ENCODE measurements around the gene ZNF814.
"Not testable (repeated sequence)": the region's sequence is repeated elsewhere in the genome, so short reads cannot be mapped to it uniquely, and the experiment has no call there.

ZNF814 gene

GRCh38 chr19:57815247-57816075 lies 73.4 kb downstream of the ZNF814 start:
- no peak for DNase-seq

- DNase-seq = peak; percentile 84 to 87
These were observed 74.2 kb downstream of the ZNF814 start, which contains the start of gene ZNF552 for GRCh38 chr19:57814505-57815246. Gene ZNF552, minus strand, starts transcription at chr19:57814913. Its CDS starts 170 bp downstream, at chr19:57814743.

DNA sequence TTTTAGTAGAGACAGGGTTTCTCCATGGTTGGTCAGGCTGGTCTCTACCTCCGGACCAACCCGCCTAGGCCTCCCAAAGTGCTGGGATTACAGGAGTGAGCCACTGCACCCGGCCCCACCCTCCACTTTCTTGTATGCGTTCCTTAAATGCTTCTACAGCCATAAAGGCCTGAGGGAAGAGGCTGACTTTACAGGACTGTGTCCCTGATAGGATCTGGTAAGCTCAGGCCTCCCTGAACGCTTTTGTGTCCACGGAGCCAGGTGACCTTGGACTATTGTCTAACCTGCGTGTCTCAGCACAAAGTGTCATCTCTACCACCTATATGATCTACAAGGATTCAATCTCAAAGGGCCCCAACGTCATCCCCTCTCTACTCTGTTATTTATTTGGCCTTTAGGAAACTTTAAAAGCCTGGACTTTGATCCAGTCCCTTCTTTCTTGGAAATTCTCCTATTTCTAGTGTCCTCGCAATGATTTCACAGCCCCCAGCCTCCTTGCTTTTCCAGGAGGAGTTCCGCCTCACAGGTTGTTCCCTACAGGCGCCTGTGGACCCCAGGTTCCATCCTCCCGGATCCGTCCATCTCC lies 74.8 kb downstream of the ZNF814 start:
- no peak for DNase-seq

DNA sequence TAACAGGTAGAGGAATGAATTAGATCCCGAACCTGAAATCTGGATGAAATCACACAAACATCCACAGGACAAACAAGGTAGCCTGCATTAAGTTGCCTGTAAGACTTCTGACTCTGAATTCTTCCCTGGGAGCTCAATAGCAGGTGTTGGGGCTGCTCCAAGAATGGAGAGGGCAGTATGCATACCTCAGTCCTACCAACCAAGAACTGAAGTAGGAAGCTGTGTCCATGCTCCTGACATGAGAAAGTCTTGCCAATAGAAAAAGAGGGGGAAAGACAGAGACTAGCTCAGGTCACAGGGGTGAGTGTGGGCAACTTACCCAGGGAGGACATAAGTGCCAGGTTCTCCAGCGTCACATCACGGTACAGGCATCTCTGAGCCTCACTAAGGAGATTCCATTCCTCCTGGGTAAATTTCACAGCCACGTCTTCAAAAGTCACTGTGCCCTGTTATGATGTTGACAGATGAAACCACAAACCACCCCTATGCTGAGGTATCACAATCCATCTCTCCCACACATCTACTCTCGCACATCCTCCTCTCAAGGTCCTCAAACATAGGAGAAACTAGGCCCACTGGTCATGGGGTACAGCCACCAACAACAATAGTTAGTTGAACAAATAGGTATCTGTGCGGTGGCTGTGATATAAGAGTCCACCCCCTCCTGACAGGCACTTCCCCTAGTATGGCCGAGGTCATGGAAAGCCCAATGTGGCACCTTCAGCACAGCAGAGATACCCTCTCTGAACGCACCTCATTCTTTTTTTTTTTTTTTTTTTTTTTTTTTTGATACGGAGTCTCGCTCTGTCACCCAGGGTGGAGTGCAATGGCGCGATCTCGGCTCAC lies 75.6 kb downstream of the ZNF814 start:
- DNase-seq = not testable (repeated sequence)

DNA sequence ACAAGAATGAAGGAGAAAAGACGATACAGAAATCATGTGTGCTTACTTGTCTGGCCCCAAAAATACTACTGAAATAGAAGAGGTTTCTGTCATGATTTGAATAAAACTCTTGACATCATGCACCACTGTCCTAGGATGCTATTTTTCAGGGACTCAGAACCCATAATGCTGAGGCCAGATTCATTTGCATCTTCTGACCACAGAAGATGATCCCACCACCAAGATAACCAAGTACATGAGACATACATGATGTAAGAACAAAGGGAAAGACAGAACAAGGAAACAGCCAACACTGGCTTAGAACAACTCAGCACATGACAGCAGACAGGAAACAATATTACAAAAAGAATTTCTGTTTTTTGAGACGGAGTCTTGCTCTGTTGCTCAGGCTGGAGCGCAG lies 76.6 kb downstream of the ZNF814 start:
- no peak for DNase-seq

GRCh38 chr19:57810410-57811295 lies 78.2 kb downstream of the ZNF814 start:
- DNase-seq = not testable (repeated sequence)

DNA sequence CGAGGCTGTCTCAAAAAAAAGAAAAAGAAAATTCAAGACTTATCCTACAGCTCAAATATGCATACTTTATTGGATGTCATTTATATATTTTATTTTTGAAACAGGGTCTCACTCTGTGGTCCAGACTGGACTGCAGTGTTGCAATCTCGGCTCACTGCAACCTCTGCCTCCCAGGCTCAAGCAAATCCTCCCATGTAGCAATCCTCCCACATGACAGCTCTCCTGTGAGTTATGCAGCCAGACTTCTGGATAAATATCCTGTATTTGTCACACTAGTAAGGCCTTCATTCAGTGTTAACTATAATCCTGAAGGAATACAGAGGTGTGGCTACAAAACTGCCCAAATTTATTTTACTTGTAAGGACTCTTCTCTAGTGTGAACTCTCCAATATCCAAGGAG lies 81.3 kb downstream of the ZNF814 start:
- DNase-seq = no peak

GRCh38 chr19:57803594-57804325 lies 85.1 kb downstream of the ZNF814 start:
- DNase-seq = no peak

DNA sequence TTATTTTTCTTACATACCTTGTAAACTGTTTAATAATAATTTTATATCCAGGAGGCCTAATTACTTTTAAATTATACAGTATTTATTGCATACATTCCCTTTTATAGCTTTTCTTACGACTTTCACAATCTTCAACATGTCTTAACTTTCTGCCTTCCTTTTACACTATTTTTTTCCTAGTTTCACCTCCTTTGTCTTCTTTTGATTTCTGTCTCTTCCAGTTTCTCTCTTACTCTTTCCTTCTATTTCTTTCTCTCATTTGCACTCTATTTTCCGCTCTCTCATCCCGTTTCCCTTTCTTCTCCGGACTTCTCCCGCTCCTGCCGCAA lies 85.6 kb downstream of the ZNF814 start:
- no peak for DNase-seq

DNA sequence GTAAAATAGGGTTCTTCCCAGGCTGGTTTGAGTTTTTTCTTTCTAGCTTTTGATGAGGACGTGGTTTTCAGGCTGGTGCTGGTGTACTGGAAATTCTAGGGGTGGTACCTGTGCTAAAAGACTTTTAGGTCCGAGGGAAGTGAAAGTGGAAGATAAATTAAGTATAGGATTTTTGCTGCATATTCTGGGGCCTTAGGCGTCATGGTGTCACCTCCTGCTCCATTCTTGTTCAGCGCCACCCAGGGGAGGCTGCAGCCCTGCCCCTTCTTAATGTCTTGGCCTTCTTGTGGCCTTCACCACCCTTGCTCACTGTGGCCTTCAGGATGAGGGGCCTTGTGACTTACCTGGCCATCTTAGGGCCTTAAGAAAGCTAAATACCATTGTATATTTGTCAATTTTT lies 86.6 kb downstream of the ZNF814 start:
- DNase-seq = peak in 1 of 2 donors; percentile 16

DNA sequence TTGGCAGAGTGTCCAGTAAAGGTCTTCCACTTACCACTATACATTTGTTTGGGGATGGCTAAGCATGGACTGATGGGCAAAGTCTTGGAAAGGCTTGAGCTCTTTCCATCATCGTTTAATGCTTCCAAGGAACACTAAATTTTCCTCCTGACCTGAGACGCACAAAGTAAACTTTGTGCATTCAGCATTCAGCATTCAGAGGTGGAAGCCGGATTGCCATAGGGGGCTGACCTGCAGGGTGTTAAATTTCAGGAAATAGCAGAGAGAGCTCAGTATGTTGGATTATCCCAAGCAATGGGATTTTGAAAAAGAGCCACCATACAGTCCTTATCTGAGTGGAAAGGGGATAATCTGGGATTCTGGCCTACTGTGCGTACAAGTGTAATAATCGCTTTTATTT lies 88.1 kb downstream of the ZNF814 start:
- no peak for DNase-seq
